IPS-18a (cell line): ENCODE data around the gene ANKRD27.

Experiments
- H3K27ac ChIP-seq: one replicate; pipeline ENCODE4 v1.5.1; 2013; ENCODE audit warnings: low read length
- H3K27me3 ChIP-seq: one replicate; pipeline ENCODE4 v1.6.1; 2013; ENCODE audit warnings: mild to moderate bottlenecking, low read length; ENCODE audit not compliant: control insufficient read depth, insufficient read depth
- H3K36me3 ChIP-seq: one replicate; pipeline ENCODE4 v1.6.1; 2013; ENCODE audit warnings: low read depth, low read length; ENCODE audit not compliant: control insufficient read depth
- H3K4me1 ChIP-seq: one replicate; pipeline ENCODE4 v1.6.1; 2013; ENCODE audit warnings: low read depth, low read length; ENCODE audit not compliant: control insufficient read depth
- H3K4me3 ChIP-seq: one replicate; pipeline ENCODE4 v1.5.1; 2013; ENCODE audit warnings: low read length
- H3K9ac ChIP-seq: one replicate; pipeline ENCODE4 v1.6.1; 2013; ENCODE audit warnings: mild to moderate bottlenecking, low read length, moderate library complexity
- H3K9me3 ChIP-seq: one replicate; pipeline ENCODE4 v1.6.1; 2013; ENCODE audit warnings: low read depth, low read length; ENCODE audit not compliant: control insufficient read depth

ANKRD27 gene

GRCh38 chr19:32619051-32619685, 55.8 kb downstream of the ANKRD27 start:
- no peaks in the 10 kb centered on the region for H3K27me3 ChIP-seq
- peaks cover 40% of the 10 kb centered on the region for H3K36me3 ChIP-seq
- no peak overlapping the region for H3K9ac ChIP-seq
- H3K4me1 ChIP-seq = no peaks in the 10 kb centered on the region
- no peak overlapping the region for H3K27ac ChIP-seq
- no peak overlapping the region for H3K4me3 ChIP-seq
- H3K9me3 ChIP-seq = no peaks in the 10 kb centered on the region

- no peak overlapping the region for H3K4me3 ChIP-seq
- H3K27me3 ChIP-seq = no peaks in the 10 kb centered on the region
- no peaks in the 10 kb centered on the region for H3K4me1 ChIP-seq
- H3K9me3 ChIP-seq = no peaks in the 10 kb centered on the region
- peaks cover 37% of the 10 kb centered on the region for H3K36me3 ChIP-seq
- H3K9ac ChIP-seq = no peak overlapping the region
- H3K27ac ChIP-seq = no peak overlapping the region
Observed at GRCh38 chr19:32615569-32615968, 59.4 kb downstream of the ANKRD27 start.

- Histone ChIP-seq H3K9me3 (no peaks in the 10 kb centered on the region), H3K27me3 (no peaks in the 10 kb centered on the region), H3K4me3 (no peak overlapping the region), H3K36me3 (peaks cover 37% of the 10 kb centered on the region), H3K9ac (no peak overlapping the region), H3K4me1 (no peaks in the 10 kb centered on the region), H3K27ac (no peak overlapping the region)
Observed at GRCh38 chr19:32614916-32615315, 60.1 kb downstream of the ANKRD27 start.

GRCh38 chr19:32613008-32613407, 62.0 kb downstream of the ANKRD27 start:
- no peaks in the 10 kb centered on the region for H3K27me3 ChIP-seq
- no peaks in the 10 kb centered on the region for H3K4me1 ChIP-seq
- peaks cover 34% of the 10 kb centered on the region for H3K36me3 ChIP-seq
- no peak overlapping the region for H3K4me3 ChIP-seq
- no peak overlapping the region for H3K27ac ChIP-seq
- no peak overlapping the region for H3K9ac ChIP-seq
- no peaks in the 10 kb centered on the region for H3K9me3 ChIP-seq

GRCh38 chr19:32611161-32611560, 63.8 kb downstream of the ANKRD27 start:
- H3K27me3 ChIP-seq = no peaks in the 10 kb centered on the region
- H3K4me3 ChIP-seq = no peak overlapping the region
- H3K4me1 ChIP-seq = no peaks in the 10 kb centered on the region
- no peak overlapping the region for H3K9ac ChIP-seq
- no peaks in the 10 kb centered on the region for H3K9me3 ChIP-seq
- H3K27ac ChIP-seq = no peak overlapping the region
- H3K36me3 ChIP-seq = peaks cover 37% of the 10 kb centered on the region

- Histone ChIP-seq H3K9ac (no peak overlapping the region), H3K9me3 (no peaks in the 10 kb centered on the region), H3K4me3 (no peak overlapping the region), H3K27ac (no peak overlapping the region), H3K4me1 (no peaks in the 10 kb centered on the region), H3K36me3 (peaks cover 36% of the 10 kb centered on the region), H3K27me3 (no peaks in the 10 kb centered on the region)
Observed at GRCh38 chr19:32607479-32607878, 67.5 kb downstream of the ANKRD27 start.

- Histone ChIP-seq H3K27me3 (no peaks in the 10 kb centered on the region), H3K9me3 (no peaks in the 10 kb centered on the region), H3K27ac (no peak overlapping the region), H3K9ac (no peak overlapping the region), H3K36me3 (peaks cover 29% of the 10 kb centered on the region), H3K4me1 (no peaks in the 10 kb centered on the region), H3K4me3 (no peak overlapping the region)
Observed at GRCh38 chr19:32606289-32606688, 68.7 kb downstream of the ANKRD27 start.

- H3K36me3 ChIP-seq = peaks cover 29% of the 10 kb centered on the region
- no peak overlapping the region for H3K27ac ChIP-seq
- no peak overlapping the region for H3K9ac ChIP-seq
- no peaks in the 10 kb centered on the region for H3K9me3 ChIP-seq
- H3K4me1 ChIP-seq = no peaks in the 10 kb centered on the region
- no peak overlapping the region for H3K4me3 ChIP-seq
- H3K27me3 ChIP-seq = no peaks in the 10 kb centered on the region
Observed at GRCh38 chr19:32605544-32605943, 69.4 kb downstream of the ANKRD27 start.

- no peaks in the 10 kb centered on the region for H3K27me3 ChIP-seq
- peaks cover 33% of the 10 kb centered on the region for H3K36me3 ChIP-seq
- H3K9me3 ChIP-seq = no peaks in the 10 kb centered on the region
- no peak overlapping the region for H3K27ac ChIP-seq
- H3K4me3 ChIP-seq = no peak overlapping the region
- H3K4me1 ChIP-seq = no peaks in the 10 kb centered on the region
- no peak overlapping the region for H3K9ac ChIP-seq
Observed at GRCh38 chr19:32603961-32604360, 71.0 kb downstream of the ANKRD27 start.

- Histone ChIP-seq H3K4me3 (no peak overlapping the region), H3K9me3 (no peaks in the 10 kb centered on the region), H3K4me1 (no peaks in the 10 kb centered on the region), H3K27me3 (no peaks in the 10 kb centered on the region), H3K9ac (no peak overlapping the region), H3K27ac (no peak overlapping the region), H3K36me3 (peaks cover 40% of the 10 kb centered on the region)
Observed at GRCh38 chr19:32599736-32600157, 75.2 kb downstream of the ANKRD27 start.

- H3K9ac ChIP-seq = no peak overlapping the region
- H3K9me3 ChIP-seq = no peaks in the 10 kb centered on the region
- no peak overlapping the region for H3K4me3 ChIP-seq
- no peaks in the 10 kb centered on the region for H3K27me3 ChIP-seq
- no peaks in the 10 kb centered on the region for H3K4me1 ChIP-seq
- no peak overlapping the region for H3K27ac ChIP-seq
- peaks cover 44% of the 10 kb centered on the region for H3K36me3 ChIP-seq
Observed at GRCh38 chr19:32599258-32599657, 75.7 kb downstream of the ANKRD27 start.

GRCh38 chr19:32598022-32598421, 77.0 kb downstream of the ANKRD27 start:
- Histone ChIP-seq H3K4me3 (no peak overlapping the region), H3K9me3 (no peaks in the 10 kb centered on the region), H3K4me1 (no peaks in the 10 kb centered on the region), H3K27me3 (no peaks in the 10 kb centered on the region), H3K36me3 (peaks cover 43% of the 10 kb centered on the region), H3K27ac (no peak overlapping the region), H3K9ac (no peak overlapping the region)
